ENCODE data around the gene RAP1A.
"Not testable (repeated sequence)": the region's sequence is repeated elsewhere in the genome, so short reads cannot be mapped to it uniquely, and the experiment has no call there.

The RAP1A gene

GRCh38 chr1:111629190-111629954 lies 9.8 kb downstream of the RAP1A start:
- DNase-seq (ENCODE audit: low read depth), result no peak

- DNase-seq (ENCODE audit: low read depth), result no peak
These were observed 11.0 kb downstream of the RAP1A start for GRCh38 chr1:111630567-111630966.

GRCh38 chr1:111631502-111631901 lies 11.9 kb downstream of the RAP1A start:
- DNase-seq (ENCODE audit: low read depth), result no peak

GRCh38 chr1:111632771-111633170 lies 13.2 kb downstream of the RAP1A start:
- DNase-seq (ENCODE audit: low read depth), result not testable (repeated sequence)

- DNase-seq (ENCODE audit: low read depth), result no peak
These were observed 14.2 kb downstream of the RAP1A start for GRCh38 chr1:111633736-111634247.

- no peak for DNase-seq (ENCODE audit: low read depth)
These were observed 15.9 kb downstream of the RAP1A start for GRCh38 chr1:111635324-111636009.

- no peak for DNase-seq (ENCODE audit: low read depth)
These were observed 18.7 kb downstream of the RAP1A start for GRCh38 chr1:111638320-111638719.

GRCh38 chr1:111639602-111640198 lies 20.1 kb downstream of the RAP1A start:
- no peak for DNase-seq (ENCODE audit: low read depth)

- no peak for DNase-seq (ENCODE audit: low read depth)
These were observed 23.5 kb downstream of the RAP1A start for GRCh38 chr1:111643097-111643496.

GRCh38 chr1:111643696-111644095 lies 24.1 kb downstream of the RAP1A start:
- no peak for DNase-seq (ENCODE audit: low read depth)

- DNase-seq (ENCODE audit: low read depth), result no peak
These were observed 24.9 kb downstream of the RAP1A start for GRCh38 chr1:111644506-111644905.

- DNase-seq (ENCODE audit: low read depth), result no peak
These were observed 28.1 kb downstream of the RAP1A start for GRCh38 chr1:111647736-111648135.

GRCh38 chr1:111648806-111649205 lies 29.2 kb downstream of the RAP1A start:
- DNase-seq (ENCODE audit: low read depth), result no peak

- DNase-seq (ENCODE audit: low read depth), result no peak
These were observed 29.6 kb downstream of the RAP1A start for GRCh38 chr1:111649227-111649626.

GRCh38 chr1:111649648-111650047 lies 30.1 kb downstream of the RAP1A start:
- no peak for DNase-seq (ENCODE audit: low read depth)

GRCh38 chr1:111653709-111654108 lies 34.1 kb downstream of the RAP1A start:
- no peak for DNase-seq (ENCODE audit: low read depth)

- no peak for DNase-seq (ENCODE audit: low read depth)
These were observed 35.2 kb downstream of the RAP1A start for GRCh38 chr1:111654839-111655238.

GRCh38 chr1:111656086-111657017 lies 36.8 kb downstream of the RAP1A start:
- DNase-seq (ENCODE audit: low read depth), result peak; percentile 41

- DNase-seq (ENCODE audit: low read depth), result no peak
These were observed 39.0 kb downstream of the RAP1A start for GRCh38 chr1:111658622-111659021.

- peak; percentile 9 for DNase-seq (ENCODE audit: low read depth)
These were observed 40.9 kb downstream of the RAP1A start for GRCh38 chr1:111660204-111661150.

GRCh38 chr1:111664652-111665051 lies 45.1 kb downstream of the RAP1A start:
- DNase-seq (ENCODE audit: low read depth), result no peak

Data from fibroblast of the conjunctiva (primary cell).